Measurements from ENCODE around the gene CACFD1.

Gene CACFD1

DNA sequence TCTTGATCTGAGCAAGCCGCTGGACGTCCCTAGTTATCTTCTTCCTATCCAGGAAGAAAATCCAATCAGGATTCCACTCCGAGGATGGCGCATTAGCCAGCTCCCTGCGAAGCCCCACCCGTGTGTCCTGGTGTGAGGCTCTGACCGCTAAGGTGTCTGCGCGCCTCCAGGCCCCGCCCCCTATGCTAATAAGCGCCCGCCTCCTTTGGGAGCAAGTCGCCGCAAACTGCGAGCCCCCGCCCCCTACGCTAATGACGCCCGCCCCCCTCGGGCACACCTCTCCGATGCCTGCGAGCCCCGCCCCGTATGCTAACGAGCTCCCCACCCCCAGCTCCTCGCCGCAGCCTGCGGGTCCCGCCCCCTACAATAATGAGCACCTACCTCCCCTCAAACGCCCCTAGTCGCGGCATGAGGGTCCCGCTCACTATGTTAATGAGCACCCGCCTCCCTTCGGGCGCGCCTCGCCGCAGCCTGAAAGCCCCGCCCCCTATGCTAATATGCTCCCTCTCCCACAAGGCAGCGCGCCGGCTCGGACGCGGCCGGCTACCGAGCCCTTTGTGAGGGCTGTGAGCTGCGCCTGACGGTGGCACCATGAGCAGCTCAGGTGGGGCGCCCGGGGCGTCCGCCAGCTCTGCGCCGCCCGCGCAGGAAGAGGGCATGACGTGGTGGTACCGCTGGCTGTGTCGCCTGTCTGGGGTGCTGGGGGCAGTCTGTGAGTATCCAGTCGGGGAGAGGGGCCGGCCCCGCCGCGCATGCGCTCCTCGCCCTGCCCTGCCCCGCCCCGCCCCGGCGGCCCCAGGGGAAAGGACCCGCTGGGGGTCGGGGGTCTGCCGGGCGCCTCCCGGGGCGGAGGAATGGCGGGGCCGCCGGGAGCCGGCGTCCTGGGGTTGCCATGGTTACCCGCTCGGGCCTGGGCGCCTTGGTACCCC, at the start of gene CACFD1:
TSS of gene CACFD1 (plus strand) at position 503 of the 929 bp plus-strand sequence. CDS start at position 592, 89 bp downstream.
- peak; percentile 90 for DNase-seq

DNA sequence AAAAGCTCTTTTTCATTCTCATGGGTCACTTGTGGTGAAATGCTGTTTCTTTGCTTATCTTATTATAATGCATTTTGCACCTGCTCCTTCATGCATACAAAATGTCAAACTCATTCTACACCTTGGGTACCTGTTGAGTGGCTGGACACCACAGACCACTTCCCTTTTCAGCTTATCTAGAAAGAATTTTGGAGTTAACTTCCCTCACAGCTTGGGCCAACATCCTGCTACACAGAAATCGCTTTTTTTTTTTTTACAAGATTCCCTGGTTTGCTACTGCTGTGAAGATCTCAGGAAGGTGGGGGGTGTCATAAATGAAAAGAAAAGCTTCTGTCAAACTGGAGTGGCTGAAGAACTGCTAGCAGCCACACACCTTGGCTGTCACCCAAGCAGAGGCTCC, 44.6 kb upstream of the CACFD1 start:
- DNase-seq: no peak

DNA sequence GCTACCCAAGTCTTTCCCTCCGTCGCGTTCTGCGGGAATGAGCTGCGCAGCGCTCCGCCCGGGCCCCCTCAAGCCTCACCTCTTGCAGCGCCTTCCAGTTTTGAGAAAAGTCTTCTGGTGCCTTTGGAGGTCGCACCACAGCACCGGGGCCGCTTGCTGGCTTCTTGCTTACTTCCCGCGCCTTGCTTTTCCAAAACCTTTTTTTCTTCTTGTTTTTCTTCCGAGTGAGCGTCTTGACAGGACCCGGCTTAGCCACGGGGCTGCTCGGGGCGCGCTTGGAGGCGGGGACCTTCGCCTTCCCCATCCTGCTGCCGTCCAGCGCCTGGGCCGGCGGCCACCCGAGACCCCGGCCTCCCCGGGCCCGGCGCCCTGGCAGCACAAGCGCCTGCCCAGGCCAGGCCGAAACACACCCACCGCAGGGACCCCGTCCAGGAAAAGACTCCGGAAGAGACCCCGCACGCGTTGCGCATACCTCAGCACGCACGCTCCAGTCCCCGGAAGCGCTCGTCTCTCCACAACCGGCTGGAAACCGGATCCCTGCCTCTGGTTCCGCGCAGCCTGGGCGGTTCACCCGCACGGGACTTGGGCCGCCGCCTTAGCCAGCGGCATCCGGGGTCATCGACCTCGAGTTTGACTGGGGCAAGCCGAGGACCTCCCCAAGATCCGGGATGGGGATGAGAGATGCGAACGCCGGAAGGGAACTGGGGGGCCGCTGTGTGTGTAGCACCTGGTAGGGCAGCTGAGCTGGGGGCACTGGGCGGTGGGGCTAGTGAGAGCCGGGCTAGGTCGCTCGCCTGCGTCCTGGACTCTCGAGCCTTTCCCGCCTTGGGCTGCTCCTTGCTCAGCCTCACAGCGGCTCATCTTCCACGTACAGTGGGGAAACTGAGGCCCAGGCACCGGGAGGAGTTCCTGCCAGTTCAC, 42.0 kb upstream of the CACFD1 start, which contains the start of gene REXO4:
TSS of gene REXO4 (minus strand) at position 470 of the 921 bp plus-strand sequence. CDS start at position 304, 166 bp downstream.
- DNase-seq: peak; percentile 84

DNA sequence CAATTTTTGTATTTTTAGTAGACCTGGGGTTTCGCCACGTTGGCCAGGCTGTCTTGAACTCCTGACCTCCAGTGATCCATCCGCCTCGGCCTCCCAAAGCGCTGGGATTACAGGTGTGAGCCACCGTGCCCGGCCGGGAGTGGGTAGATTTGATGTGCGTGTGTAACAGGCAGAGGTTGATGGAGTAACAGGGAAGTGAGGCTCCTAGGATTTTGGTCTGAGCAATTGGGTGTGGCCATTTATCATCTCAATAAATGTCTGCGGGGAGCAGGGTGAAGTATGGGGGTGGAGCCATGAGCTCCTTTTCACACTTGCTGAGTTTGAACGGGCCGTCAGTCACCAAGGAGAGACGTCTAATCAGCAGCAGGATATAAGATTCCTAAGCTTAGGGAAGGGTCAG, 40.8 kb upstream of the CACFD1 start:
- no peak for DNase-seq

DNA sequence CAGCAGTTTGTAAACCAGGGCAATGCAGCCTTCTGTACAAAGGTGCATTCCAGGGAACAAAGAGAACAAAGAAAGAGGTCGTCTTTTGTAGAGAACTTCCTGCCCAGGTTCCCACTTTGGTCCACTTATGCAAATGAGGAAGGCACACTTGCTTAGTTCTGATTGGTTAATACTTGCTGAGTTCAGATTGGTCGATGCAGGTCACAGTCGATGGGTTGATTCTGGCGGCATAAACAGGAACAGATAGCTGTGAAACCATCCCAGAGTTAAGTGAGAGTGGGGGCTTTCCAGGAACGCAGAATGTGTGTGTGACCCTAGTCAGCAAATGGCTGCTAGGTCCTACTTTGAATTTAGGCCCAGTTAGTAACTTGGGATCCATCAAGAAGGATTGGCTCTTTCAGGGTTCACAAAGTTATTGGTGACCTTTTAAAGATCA, 39.4 kb upstream of the CACFD1 start:
- DNase-seq: peak; percentile 28

DNA sequence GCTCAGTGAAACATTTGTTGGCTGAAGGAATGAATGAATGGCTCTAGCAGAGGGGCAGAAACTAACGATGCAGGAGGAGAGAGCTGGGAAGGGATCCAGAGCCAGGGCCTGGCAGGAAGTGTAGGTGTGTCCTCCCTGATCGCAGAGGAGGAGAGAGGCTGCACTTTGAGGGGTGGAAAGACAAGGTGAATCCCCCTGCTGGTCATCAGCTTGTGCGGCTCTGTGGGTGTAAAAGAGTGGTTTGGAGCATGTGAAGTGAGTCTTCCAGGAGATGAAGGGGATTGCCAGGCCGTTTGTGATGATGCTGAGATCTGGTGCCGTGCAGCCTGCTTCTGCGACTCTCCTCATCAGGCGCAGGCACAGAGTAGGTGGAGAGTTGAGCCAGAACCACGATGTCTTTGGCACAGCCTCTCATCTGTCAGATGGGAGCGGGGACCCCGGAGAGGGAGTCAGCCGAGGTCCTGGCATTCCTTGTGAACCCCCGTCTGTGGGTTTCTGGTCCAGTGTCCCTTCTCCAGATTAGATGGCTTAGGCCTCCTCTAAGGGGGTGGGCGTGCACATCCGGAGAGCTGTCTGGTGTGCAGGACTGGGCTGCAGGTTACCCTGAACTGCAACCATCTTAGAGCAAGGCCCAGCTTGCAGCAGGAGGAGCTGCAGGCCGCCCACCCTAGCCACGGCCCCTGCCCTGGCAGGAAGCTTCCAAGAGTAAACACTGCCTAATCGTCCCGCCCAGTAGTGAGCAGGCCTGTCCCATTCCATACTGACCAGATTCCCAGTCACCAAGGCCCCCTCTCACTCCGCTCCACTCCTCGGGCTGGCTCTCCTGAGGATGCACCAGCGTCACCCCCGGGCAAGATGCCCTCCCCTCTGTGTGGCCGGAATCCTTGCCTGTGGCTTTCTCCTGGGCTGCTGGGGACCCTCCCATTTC, 37.9 kb upstream of the CACFD1 start, which contains the start of gene ADAMTS13:
TSS of gene ADAMTS13 (plus strand) at position 753 of the 928 bp plus-strand sequence. CDS start at position 830, 77 bp downstream.
- DNase-seq: peak; percentile 34

DNA sequence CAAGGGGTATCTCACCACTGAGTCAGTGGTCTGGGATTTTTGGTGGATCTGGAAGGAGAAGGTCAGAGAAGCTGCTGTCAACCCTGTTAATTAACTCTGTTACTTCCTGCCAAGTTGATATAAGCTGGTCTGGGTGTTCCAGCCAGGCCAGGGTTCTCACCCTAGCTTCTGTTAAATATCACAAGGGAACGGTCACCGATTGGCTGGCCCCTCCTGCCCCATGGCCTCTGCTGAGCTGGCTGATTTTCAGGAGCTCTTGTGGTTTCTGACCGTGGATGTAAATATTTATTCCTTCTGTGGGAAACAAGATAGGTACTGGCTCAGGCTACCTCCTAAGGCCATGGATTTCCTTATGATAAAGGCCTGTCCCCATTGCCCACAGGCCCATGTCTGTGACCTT, 36.6 kb upstream of the CACFD1 start:
- DNase-seq: no peak

DNA sequence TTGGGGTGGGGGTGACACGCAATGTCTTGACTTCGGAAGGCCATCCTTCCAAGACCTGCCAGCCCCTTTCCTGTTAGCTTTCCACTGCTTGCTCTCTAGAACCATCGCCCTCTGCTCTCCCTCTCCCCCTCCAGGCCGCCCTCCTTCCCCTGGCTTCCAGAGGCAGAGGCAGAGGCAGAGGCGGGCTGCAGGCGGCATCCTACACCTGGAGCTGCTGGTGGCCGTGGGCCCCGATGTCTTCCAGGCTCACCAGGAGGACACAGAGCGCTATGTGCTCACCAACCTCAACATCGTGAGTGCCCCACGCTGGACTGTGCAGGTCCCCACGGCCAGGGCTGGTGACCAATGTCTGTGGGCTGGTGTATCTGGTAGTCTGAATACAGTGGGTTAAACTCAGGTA, 35.6 kb upstream of the CACFD1 start:
- no peak for DNase-seq

DNA sequence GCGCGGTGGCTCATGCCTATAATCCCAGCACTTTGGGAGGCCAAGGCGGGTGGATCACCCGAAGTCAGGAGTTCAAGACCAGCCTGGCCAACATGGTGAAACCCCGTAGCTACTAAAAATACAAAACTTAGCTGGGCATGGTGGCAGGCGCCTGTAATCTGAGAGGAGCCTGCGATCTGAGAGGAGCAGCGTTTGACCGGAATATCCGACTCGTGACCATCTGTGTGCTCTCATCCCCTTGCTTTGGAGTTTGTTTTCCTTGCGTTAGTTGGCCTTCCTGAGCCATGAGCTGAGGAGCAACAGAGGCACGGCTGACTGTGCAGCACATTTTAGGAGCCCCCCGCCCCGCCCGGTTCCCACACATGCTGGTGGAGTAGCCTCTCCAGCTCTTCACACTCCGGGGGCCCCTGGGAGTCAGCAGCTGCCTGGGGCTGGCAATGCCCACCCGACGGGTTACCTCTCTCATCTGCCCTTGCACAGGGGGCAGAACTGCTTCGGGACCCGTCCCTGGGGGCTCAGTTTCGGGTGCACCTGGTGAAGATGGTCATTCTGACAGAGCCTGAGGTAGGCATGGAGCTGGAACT, 34.6 kb upstream of the CACFD1 start:
- DNase-seq: no peak

DNA sequence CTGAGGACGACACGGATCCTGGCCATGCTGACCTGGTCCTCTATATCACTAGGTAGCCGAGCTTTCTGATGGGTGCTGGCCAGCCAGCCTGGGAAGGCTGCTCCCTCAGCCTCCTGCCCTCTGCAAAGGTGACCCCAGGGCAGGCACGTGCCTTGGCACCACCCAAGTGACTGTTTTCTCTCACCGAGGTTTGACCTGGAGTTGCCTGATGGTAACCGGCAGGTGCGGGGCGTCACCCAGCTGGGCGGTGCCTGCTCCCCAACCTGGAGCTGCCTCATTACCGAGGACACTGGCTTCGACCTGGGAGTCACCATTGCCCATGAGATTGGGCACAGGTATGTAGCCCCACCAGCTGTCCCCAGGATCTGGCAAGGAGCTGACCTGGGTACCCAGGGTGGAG, 33.8 kb upstream of the CACFD1 start:
- no peak for DNase-seq

DNA sequence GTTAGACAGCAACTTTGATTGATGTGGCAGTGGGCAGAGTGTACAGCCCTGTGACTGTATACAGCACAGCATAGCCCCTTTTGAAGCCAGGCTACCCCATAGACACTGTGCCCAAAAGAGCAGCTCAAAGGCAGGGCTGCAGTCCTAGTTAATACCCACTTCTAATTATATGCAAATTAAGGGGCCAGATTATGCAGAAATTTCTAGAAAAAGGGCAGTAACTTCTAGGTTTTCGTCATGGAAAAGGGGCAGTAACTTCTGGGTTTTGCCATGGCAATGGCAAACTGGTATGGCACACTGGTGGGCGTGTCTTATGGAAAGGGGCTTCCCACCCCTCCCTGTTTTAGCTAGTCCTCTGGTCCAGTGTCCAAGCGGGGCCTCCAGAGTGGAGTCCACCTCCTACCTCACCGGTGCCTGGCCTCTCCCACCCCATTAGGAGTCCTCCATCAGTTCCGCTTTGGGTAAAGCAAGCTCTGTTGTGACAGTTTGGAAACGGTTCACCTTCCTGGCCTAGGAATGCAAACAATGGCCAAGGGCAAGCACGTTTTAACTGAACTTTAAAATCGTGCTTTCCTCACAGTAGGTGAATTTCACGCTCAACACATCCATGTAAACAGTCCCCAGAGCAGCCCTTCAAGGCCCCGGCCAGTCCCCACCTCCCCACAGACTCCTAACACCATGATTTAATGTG, 32.0 kb upstream of the CACFD1 start:
- no peak for DNase-seq

DNA sequence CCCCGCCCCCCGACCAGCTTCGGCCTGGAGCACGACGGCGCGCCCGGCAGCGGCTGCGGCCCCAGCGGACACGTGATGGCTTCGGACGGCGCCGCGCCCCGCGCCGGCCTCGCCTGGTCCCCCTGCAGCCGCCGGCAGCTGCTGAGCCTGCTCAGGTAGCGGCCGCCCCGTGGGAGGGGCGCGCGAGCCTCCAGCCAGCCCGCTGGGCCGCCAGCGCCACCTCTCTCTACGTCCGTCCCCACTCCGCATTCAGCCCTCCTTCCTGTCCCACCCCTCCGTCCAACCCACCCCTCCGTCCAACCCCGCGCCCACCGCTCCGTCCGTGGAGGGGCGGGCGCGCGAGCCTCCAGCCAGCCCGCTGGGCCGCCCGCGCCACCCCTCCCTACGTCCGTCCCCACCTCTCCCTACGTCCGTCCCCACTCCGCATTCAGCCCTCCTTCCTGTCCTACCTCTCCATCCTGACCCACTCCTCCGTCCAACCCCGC, 31.1 kb upstream of the CACFD1 start:
- DNase-seq: no peak

DNA sequence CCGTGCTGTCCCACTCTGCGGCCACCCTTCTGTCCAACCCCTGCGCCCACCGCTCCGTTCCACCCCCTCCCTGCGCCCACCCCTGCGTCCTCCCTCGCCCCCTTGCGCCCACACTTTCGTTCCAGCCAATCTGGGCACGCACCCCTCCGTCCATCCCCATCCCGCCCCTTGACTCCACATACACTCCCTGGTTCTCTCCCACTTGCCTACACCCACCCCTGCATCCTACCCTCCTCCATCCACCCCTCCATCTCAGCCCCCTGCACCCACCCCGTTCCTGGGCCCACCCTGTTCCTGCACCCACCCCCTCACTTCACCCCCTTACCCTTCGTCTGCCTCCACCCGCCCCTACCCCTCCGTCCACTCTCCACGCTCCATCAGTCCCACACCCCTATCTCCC, 30.6 kb upstream of the CACFD1 start:
- no peak for DNase-seq

DNA sequence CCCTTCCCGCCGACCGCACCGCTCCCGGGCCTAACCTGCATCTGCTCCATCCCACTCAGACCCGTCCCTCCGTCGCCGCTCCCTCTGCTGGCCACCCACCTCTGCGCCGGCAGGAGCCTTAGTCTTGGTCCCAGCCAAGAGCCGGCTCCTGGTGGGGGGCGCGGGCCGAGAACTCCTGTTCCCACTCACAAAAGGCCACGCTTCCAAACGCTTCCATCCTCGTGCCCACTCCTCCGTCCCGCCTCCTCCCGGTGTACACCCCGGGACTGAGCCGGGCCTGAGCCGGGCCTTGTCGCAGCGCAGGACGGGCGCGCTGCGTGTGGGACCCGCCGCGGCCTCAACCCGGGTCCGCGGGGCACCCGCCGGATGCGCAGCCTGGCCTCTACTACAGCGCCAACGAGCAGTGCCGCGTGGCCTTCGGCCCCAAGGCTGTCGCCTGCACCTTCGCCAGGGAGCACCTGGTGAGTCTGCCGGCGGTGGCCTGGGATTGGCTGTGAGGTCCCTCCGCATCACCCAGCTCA, 30.1 kb upstream of the CACFD1 start:
- DNase-seq: no peak

DNA sequence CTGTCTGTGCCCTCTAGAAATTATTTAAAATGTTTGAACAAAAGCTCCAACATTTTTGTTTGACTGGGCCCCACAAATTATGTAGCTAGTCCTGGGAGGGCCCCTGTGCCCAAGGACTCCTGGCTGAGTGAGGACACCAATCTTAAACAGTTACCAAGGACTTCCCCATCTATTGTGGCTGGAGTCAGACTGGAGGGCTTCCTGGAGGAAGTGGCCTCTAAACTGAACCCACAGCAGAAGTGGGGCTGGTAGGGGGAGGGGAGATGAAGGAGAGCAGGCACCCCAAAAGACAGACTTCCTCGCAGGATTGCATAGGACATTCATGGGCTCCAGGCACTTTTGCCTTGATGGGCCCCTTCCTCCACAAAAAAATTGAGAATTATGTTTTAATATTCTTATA, 29.5 kb upstream of the CACFD1 start:
- DNase-seq: no peak

DNA sequence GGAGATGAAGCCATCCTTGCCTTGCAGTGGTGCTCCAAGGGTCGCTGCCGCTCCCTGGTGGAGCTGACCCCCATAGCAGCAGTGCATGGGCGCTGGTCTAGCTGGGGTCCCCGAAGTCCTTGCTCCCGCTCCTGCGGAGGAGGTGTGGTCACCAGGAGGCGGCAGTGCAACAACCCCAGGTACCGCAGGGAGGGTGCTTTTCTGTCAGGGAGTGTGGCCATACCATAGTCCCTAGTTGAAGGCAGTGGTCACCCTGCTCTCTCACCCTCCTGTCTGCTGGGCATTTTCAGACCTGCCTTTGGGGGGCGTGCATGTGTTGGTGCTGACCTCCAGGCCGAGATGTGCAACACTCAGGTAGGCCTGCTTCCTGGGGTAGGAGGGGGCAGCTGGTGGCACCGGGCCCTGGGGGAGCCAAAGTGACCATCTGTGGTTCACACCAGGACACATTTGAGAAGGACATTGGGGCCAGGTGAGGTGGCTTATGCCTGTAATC, 26.4 kb upstream of the CACFD1 start:
- DNase-seq: no peak

DNA sequence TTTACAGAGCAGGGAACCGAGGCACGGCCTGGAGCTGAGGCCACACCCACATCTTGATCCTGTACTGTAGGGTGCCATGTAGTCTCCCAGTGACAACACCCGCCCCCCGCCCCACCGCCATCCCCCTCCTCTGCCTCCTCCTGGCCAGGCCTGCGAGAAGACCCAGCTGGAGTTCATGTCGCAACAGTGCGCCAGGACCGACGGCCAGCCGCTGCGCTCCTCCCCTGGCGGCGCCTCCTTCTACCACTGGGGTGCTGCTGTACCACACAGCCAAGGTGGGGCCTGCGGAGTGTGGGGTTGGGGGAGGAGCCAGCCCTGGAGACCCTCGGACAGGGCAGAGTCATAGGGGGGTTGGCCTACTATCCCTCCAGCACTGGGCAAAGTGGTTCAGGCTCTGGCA, 23.1 kb upstream of the CACFD1 start:
- no peak for DNase-seq

DNA sequence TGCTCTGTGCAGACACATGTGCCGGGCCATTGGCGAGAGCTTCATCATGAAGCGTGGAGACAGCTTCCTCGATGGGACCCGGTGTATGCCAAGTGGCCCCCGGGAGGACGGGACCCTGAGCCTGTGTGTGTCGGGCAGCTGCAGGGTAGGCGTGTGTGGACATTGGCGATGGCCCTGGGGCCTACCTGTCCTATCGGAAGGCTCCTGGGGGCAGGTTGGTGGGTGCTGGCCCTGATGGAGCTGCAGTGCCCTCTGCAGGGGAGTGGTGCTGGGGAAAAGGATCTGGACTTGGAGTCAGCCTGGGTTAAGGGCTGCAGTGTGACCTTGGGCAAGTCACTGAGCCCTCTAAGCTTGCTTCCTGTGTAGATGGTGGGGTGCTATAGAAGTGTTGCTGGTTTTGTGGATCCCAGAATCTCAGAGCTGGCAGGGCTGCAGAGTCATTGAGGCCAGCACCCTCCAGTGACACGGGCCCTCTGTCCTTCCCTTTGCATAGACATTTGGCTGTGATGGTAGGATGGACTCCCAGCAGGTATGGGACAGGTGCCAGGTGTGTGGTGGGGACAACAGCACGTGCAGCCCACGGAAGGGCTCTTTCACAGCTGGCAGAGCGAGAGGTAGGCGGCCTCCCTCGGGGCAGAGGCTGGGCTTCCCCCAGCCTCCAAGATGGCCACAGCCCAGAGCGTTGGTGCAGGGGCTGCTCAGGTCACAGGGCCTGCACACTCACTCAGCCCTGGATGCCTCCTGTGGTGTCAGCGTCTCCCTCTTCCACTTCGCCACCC, 21.8 kb upstream of the CACFD1 start:
- no peak for DNase-seq

DNA sequence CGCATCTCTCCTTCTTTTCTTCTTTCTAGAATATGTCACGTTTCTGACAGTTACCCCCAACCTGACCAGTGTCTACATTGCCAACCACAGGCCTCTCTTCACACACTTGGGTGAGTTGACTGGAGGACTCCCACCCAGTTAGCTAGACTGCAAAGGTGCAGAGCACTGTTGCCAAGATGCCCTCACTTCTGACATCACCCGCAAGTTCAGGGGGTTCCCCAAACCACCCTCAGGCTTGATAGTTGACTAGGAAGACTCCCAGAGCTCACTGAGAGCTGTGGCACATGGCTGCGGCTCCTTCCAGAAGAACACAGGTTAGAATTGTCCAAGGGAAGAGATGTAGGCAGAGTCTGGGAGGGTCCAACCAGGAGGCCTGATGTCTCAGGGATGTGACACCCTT, 20.4 kb upstream of the CACFD1 start:
- no peak for DNase-seq

DNA sequence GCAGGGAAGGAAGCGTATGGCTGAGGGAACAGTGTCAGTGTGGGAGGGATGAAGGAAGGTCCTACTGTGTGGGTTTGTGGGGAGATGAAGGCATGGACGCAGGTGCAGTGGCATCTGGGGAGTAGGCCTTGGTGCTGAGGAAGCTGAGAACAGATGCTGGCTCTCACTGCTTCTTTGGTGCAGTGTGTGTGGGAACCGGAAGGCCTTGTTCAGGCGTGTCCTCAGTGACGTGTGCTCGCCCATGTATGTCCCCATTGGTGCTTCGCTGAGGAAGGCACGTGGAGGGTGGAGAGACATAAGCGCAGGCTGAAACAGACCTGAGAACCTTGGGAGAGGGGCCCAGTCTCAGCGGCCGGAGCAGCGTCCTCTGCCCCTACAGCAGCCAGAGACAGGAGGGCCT, 18.9 kb upstream of the CACFD1 start:
- DNase-seq: no peak
